Measurements from ENCODE around the gene ADARB2.
"Not testable (repeated sequence)": the region's sequence is repeated elsewhere in the genome, so short reads cannot be mapped to it uniquely, and the experiment has no call there.

ADARB2 gene

GRCh38 chr10:1402016-1402770 lies 335.1 kb downstream of the ADARB2 start:
- in situ Hi-C loops (cut with HindIII; ENCODE audit: low sequenced_read_pairs): no loop called here

GRCh38 chr10:1401071-1401965 lies 336.0 kb downstream of the ADARB2 start:
- in situ Hi-C loops (cut with HindIII; ENCODE audit: low sequenced_read_pairs): no loop called here

- in situ Hi-C loops (cut with HindIII; ENCODE audit: low sequenced_read_pairs): no loop called here
Observed at GRCh38 chr10:1400101-1401070, 336.9 kb downstream of the ADARB2 start.

- in situ Hi-C loops (cut with HindIII; ENCODE audit: low sequenced_read_pairs): no loop called here
Observed at GRCh38 chr10:1399431-1400100, 337.8 kb downstream of the ADARB2 start.

GRCh38 chr10:1398626-1399410 lies 338.5 kb downstream of the ADARB2 start:
- in situ Hi-C loops (cut with HindIII; ENCODE audit: low sequenced_read_pairs): no loop called here

- in situ Hi-C loops (cut with HindIII; ENCODE audit: low sequenced_read_pairs): not testable (repeated sequence)
Observed at GRCh38 chr10:1398116-1398515, 339.2 kb downstream of the ADARB2 start.

- in situ Hi-C loops (cut with HindIII; ENCODE audit: low sequenced_read_pairs): no loop called here
Observed at GRCh38 chr10:1396297-1396635, 341.1 kb downstream of the ADARB2 start.

GRCh38 chr10:1395481-1396296 lies 341.6 kb downstream of the ADARB2 start:
- in situ Hi-C loops (cut with HindIII; ENCODE audit: low sequenced_read_pairs): no loop called here

- in situ Hi-C loops (cut with HindIII; ENCODE audit: low sequenced_read_pairs): no loop called here
Observed at GRCh38 chr10:1395025-1395480, 342.3 kb downstream of the ADARB2 start.

- in situ Hi-C loops (cut with HindIII; ENCODE audit: low sequenced_read_pairs): no loop called here
Observed at GRCh38 chr10:1394155-1394912, 343.0 kb downstream of the ADARB2 start.

GRCh38 chr10:1393481-1393880 lies 343.8 kb downstream of the ADARB2 start:
- in situ Hi-C loops (cut with HindIII; ENCODE audit: low sequenced_read_pairs): no loop called here

GRCh38 chr10:1392127-1392526 lies 345.2 kb downstream of the ADARB2 start:
- in situ Hi-C loops (cut with HindIII; ENCODE audit: low sequenced_read_pairs): no loop called here

- in situ Hi-C loops (cut with HindIII; ENCODE audit: low sequenced_read_pairs): no loop called here
Observed at GRCh38 chr10:1390200-1390599, 347.1 kb downstream of the ADARB2 start.

GRCh38 chr10:1384026-1384425 lies 353.3 kb downstream of the ADARB2 start:
- in situ Hi-C loops (cut with HindIII; ENCODE audit: low sequenced_read_pairs): no loop called here

- in situ Hi-C loops (cut with HindIII; ENCODE audit: low sequenced_read_pairs): no loop called here
Observed at GRCh38 chr10:1382711-1383110, 354.6 kb downstream of the ADARB2 start.

- in situ Hi-C loops (cut with HindIII; ENCODE audit: low sequenced_read_pairs): no loop called here
Observed at GRCh38 chr10:1381339-1381738, 356.0 kb downstream of the ADARB2 start.

GRCh38 chr10:1380088-1380671 lies 357.1 kb downstream of the ADARB2 start:
- in situ Hi-C loops (cut with HindIII; ENCODE audit: low sequenced_read_pairs): no loop called here

GRCh38 chr10:1379601-1380000 lies 357.7 kb downstream of the ADARB2 start:
- in situ Hi-C loops (cut with HindIII; ENCODE audit: low sequenced_read_pairs): no loop called here
